ENCODE measurements around the gene PTPRE.

The PTPRE gene

DNA sequence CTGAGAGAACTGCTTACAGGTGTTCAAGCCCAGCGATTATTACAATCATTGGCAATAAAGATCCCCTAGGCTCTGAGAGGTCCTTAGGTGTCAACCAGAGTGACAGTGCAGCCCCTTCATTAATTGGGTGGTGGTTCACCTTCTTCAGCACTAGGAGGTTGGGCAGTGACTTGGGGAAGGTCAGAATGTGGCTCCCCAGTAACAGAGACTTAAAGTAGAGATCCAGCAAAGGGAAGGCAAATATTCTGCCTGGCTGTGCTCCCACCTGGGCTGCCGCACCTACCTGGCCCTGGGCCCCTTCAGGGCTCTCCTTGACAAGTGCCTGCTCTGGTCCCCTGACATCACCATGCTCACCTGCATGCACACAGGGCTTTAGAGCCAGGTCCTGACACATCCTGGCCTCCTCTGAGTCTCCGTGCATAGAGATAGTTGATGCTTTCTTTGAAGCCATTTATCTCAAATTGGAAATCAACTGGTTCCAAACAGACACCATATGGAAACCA, 16.0 kb upstream of the PTPRE start:
- no peak for TF ChIP-seq EZH2phosphoT487 (IDR thresholded peaks at IDR 0.05; ENCODE audit: borderline replicate concordance, low read length)
- TF ChIP-seq, protein P1, sequence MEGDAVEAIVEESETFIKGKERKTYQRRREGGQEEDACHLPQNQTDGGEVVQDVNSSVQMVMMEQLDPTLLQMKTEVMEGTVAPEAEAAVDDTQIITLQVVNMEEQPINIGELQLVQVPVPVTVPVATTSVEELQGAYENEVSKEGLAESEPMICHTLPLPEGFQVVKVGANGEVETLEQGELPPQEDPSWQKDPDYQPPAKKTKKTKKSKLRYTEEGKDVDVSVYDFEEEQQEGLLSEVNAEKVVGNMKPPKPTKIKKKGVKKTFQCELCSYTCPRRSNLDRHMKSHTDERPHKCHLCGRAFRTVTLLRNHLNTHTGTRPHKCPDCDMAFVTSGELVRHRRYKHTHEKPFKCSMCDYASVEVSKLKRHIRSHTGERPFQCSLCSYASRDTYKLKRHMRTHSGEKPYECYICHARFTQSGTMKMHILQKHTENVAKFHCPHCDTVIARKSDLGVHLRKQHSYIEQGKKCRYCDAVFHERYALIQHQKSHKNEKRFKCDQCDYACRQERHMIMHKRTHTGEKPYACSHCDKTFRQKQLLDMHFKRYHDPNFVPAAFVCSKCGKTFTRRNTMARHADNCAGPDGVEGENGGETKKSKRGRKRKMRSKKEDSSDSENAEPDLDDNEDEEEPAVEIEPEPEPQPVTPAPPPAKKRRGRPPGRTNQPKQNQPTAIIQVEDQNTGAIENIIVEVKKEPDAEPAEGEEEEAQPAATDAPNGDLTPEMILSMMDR (IDR thresholded peaks at IDR 0.05; ENCODE audit: low read depth, low read length, poor library complexity, severe bottlenecking), result no peak
- H3K36me3 ChIP-seq (ENCODE audit: control insufficient read depth, low read length), result no peaks in the 10 kb centered on the region
- H3K4me2 ChIP-seq (ENCODE audit: low read length), result no peak overlapping the region
- H3F3A ChIP-seq (ENCODE audit: control insufficient read depth, insufficient read depth), result no peaks in the 10 kb centered on the region
- H3K9me2 ChIP-seq (replicated peaks; ENCODE audit: control insufficient read depth, low read length), result no peaks in the 10 kb centered on the region
- H3K4me1 ChIP-seq (ENCODE audit: control insufficient read depth, low read length), result no peaks in the 10 kb centered on the region
- no peaks in the 10 kb centered on the region for H3K79me2 ChIP-seq (ENCODE audit: control insufficient read depth, low read length)
- no peaks in the 10 kb centered on the region for H3K9me3 ChIP-seq (ENCODE audit: control insufficient read depth, insufficient read depth, low read length)
- no peaks in the 10 kb centered on the region for H4K20me1 ChIP-seq (ENCODE audit: control insufficient read depth, insufficient read depth, low read depth, low read length)
- H3K27ac ChIP-seq (ENCODE audit: low read depth, low read length), result no peak overlapping the region
- H3K4me3 ChIP-seq (ENCODE audit: low read length), result no peak overlapping the region
- no peaks in the 10 kb centered on the region for H3K27me3 ChIP-seq (ENCODE audit: control insufficient read depth, low read length)

DNA sequence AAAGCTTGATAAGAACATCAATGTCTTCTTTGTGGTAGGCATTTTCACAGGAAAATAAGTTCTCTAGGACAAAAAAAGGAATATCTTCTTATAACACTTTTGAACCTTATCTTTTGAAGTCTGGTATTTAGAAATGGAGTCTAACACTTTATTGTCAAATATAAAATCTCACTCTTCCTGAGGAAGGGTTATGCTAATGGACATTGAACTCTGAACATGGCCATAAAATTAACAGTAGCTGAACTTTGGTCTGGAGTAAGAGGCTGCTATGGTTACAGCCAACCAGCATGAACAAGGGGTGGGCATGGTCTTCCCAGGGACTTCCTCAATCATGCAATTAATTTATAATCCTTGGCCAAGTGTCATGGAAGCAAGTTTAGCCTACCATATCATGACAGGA, 14.2 kb upstream of the PTPRE start, which contains the start of gene CLRN3:
Gene CLRN3 (minus strand): TSS at position 199 of the 400 bp plus-strand sequence. CDS start 157 bp downstream, at position 42.
- H3K9me3 ChIP-seq (ENCODE audit: control insufficient read depth, insufficient read depth, low read length), result no peaks in the 10 kb centered on the region
- no peak within 1 kb of the TSS for H3K27ac ChIP-seq (ENCODE audit: low read depth, low read length)
- H3K9me2 ChIP-seq (replicated peaks; ENCODE audit: control insufficient read depth, low read length), result no peaks in the 10 kb centered on the region
- no peaks in the 10 kb centered on the region for H4K20me1 ChIP-seq (ENCODE audit: control insufficient read depth, insufficient read depth, low read depth, low read length)
- H3K79me2 ChIP-seq (ENCODE audit: control insufficient read depth, low read length), result no peaks in the 10 kb centered on the region
- no peak within 1 kb of the TSS for H3K4me3 ChIP-seq (ENCODE audit: low read length)
- H3K4me1 ChIP-seq (ENCODE audit: control insufficient read depth, low read length), result no peaks in the 10 kb centered on the region
- no peaks in the 10 kb centered on the region for H3F3A ChIP-seq (ENCODE audit: control insufficient read depth, insufficient read depth)
- H3K36me3 ChIP-seq (ENCODE audit: control insufficient read depth, low read length), result no peaks in the 10 kb centered on the region
- no peaks in the 10 kb centered on the region for H3K27me3 ChIP-seq (ENCODE audit: control insufficient read depth, low read length)
- no peak for TF ChIP-seq EZH2phosphoT487 (IDR thresholded peaks at IDR 0.05; ENCODE audit: borderline replicate concordance, low read length)
- TF ChIP-seq, protein P1 (IDR thresholded peaks at IDR 0.05; ENCODE audit: low read depth, low read length, poor library complexity, severe bottlenecking), result no peak
- no peak within 1 kb of the TSS for H3K4me2 ChIP-seq (ENCODE audit: low read length)

DNA sequence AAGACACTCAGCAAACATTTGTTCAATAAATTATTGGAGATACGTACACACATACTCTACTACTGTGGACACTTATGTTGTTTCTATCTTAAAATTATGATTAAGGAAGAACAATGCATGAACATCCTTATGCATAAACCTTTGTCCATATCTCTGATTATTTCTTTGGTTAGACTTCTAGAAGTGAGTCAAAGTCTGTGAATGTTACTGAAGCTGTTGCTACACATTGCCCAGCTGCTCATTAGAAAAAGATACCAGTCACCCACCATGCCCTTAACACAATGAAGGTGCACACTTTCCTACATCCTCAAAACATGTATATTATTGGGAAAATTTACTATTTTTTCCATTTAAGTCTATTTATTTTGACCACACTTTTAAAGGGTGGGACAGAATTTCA, 12.8 kb upstream of the PTPRE start:
- Histone ChIP-seq H3K27ac (ENCODE audit: low read depth, low read length) (no peak overlapping the region), H3K79me2 (ENCODE audit: control insufficient read depth, low read length) (no peaks in the 10 kb centered on the region), H3K9me3 (ENCODE audit: control insufficient read depth, insufficient read depth, low read length) (no peaks in the 10 kb centered on the region), H3K4me2 (ENCODE audit: low read length) (no peak overlapping the region), H3F3A (ENCODE audit: control insufficient read depth, insufficient read depth) (no peaks in the 10 kb centered on the region), H3K27me3 (ENCODE audit: control insufficient read depth, low read length) (no peaks in the 10 kb centered on the region), H4K20me1 (ENCODE audit: control insufficient read depth, insufficient read depth, low read depth, low read length) (no peaks in the 10 kb centered on the region), H3K4me3 (ENCODE audit: low read length) (no peak overlapping the region), H3K9me2 (replicated peaks; ENCODE audit: control insufficient read depth, low read length) (no peaks in the 10 kb centered on the region), H3K36me3 (ENCODE audit: control insufficient read depth, low read length) (no peaks in the 10 kb centered on the region), H3K4me1 (ENCODE audit: control insufficient read depth, low read length) (no peaks in the 10 kb centered on the region)
- TF ChIP-seq, protein P1 (IDR thresholded peaks at IDR 0.05; ENCODE audit: low read depth, low read length, poor library complexity, severe bottlenecking), result no peak
